GM18909 (cell line): Measurements from ENCODE around the gene TESK2.

Experiments
- ATAC-seq: cut with Tn5 transposase; IDR thresholded peaks from one replicate; pipeline ENCODE4 v1.9.1; 2021; ENCODE audit warnings: mild to moderate bottlenecking; ENCODE audit not compliant: unreplicated experiment, poor library complexity

TESK2 gene

DNA sequence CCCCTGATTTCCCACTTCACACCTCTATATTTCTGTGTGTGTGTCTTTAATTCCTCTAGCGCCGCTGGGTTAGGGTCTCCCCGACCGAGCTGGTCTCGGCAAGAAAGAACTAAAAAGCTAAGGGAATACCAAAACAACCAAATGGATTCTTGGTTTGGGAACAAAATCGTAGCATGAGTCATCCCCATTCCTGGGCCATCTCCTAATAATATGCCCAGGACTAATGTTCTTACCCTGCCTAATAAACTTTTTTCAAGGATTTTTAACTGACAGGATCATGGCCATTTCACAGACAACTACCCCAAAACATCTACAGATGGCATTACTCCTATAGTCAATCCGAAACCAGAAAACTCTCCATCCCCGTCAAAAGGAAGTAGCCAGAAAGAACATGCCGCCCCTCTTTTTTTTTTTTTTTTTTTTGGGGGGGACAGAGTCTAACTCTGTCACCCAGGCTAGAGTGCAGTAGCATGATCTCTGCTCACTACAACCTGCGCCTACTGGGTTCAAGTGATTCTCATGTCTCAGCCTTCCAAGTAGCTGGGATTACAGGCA lies 168.4 kb downstream of the TESK2 start:
- ATAC-seq = no peak

DNA sequence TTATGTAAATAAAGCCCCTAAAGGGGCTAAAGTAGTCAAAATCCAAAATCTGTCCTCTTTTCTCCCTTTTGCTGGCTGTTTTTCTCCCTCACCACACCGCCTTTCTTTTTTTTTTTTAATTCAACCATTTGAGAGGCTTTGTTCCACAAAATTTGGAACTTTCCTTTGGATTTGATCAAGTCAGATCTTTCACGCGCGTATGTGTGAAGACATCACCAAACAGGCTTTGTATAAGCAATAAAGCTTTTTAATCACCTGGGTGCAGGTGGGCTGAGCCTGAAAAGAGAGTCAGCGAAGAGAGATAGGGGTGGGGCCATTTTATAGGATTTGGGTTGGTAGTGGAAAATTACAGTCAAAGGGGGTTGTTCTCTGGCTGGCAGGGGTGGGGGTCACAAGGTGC lies 169.5 kb downstream of the TESK2 start:
- ATAC-seq = no peak

GRCh38 chr1:45319761-45320160 lies 171.2 kb downstream of the TESK2 start:
- ATAC-seq = no peak

DNA sequence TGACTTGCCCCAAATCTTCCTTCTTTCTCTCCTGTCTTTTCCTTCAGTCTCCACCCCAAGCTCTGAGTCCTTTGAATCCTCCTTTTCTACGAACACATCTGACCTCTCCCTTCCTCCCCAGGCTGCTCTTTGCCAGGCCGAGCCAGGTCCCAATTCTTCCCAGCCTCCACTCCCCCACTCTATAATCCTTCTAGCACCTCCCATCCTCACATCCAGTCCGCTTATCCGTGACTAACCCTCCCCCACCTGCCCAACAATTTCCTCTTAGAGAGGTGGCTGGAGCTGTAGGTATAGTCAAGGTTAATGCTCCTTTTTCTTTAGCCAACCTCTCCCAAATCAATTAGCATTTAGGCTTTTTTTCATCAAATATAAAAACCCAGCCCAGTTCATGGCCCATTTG lies 173.8 kb downstream of the TESK2 start:
- no peak for ATAC-seq

DNA sequence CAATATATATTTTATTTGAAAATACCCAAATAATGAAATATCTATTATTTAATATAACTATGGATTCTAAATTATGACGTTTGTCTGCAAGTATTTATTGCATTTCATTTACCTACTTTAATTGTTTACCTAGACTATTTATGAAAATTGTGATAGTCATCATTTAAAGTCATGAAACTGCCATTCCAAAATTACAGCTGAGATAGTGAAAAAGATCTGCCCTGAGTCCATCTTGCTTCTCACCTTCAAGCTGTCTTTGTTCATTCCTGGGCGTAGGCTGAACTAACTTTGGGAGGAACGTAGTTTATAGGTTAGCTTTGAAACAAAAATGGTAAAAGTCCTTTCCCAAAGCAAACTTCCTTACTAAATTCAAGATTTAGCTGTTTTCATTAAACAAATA lies 176.7 kb downstream of the TESK2 start:
- ATAC-seq = no peak

- no peak for ATAC-seq
These were observed 184.1 kb downstream of the TESK2 start for GRCh38 chr1:45306905-45307304.

GRCh38 chr1:45306319-45306718 lies 184.6 kb downstream of the TESK2 start:
- ATAC-seq = no peak

DNA sequence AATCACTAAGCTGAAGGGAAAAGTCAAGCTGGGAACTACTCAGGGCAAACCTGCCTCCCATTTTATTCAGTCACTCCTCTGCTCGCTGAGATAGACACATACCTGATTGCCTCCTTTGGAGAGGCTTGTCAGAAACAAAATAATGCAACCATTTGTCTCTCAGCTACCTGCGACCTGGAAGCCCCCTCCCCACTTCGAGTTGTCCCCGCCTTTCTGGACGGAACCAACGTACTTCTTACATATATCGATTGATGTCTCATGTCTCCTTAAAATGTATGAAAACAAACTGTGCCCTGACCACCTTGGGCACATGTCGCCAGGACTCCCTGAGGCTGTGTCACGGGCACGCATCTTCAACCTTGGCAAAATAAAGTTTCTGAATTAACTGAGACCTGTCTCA lies 185.7 kb downstream of the TESK2 start:
- no peak for ATAC-seq

- no peak for ATAC-seq
These were observed 186.5 kb downstream of the TESK2 start for GRCh38 chr1:45304311-45305081.

- ATAC-seq = peak; percentile 71
These were observed 187.2 kb downstream of the TESK2 start for GRCh38 chr1:45303520-45304310.

- no peak for ATAC-seq
These were observed 188.3 kb downstream of the TESK2 start for GRCh38 chr1:45302505-45303150.

DNA sequence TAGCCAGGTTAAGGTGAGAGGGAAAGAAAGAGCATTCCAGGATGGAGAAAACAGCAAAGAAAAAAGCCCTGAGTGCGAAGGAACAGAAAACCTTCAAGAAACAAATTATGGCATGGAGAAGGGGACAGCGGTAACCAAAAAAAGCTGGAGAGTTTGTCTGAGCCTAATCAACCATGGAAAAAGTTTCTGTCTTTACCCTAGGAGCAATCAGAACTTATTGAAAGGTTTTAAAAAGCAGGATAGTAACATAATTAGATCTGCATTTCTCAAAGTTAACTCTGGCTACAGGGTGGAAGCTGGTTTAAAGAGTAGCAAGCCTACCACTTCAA lies 190.3 kb downstream of the TESK2 start:
- ATAC-seq = no peak

DNA sequence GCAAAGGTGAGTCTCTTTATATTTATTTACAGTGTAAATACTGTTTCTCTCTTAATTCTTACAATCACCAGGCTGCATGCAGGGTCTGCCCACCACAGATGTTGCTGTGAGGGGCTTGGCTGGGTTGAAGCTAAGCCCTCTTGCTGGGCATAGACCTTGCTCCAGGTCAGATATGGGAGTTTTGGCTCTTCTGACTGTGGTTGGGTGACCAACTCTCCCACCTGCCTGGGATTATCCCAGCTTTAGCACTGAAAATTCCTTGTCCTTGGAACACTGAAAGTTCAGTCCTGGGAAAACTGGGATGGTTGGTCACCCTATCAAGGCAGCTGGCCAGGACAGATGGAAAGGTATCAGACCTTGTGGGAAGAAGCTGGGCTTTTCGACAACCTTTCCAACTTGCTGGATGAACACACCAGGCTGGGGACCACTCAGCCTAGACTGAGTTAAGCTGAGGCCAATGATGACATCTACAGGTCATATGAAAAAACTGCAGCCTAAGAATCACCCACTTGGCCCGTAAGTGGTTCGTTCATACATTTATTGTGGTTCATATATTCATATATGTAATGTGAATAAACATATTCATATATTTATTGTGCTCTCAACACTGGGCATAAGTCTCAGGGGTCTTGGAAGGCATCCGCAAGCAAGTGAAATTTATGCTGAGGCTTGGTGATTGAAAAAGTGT lies 190.8 kb downstream of the TESK2 start:
- no peak for ATAC-seq

GRCh38 chr1:45299296-45299695 lies 191.7 kb downstream of the TESK2 start:
- ATAC-seq = no peak

- ATAC-seq = no peak
These were observed 193.2 kb downstream of the TESK2 start for GRCh38 chr1:45297666-45298356.
